ENCODE data around the gene ACO2. TPM values are rescaled to one million over a fixed set of nuclear protein-coding genes. Genes with fewer than 3 reads are reported as not detected.
"Not testable (repeated sequence)": the region's sequence is repeated elsewhere in the genome, so short reads cannot be mapped to it uniquely, and the experiment has no call there.

Gene ACO2
- total RNA-seq, 4 donors from 2014 or later = 164 to 351 (median 255) TPM

GRCh38 chr22:41447435-41448188 lies 21.3 kb upstream of the ACO2 start:
- Histone ChIP-seq H3K27ac (peak overlapping the region; percentile 100), H3K27me3 (no peaks in the 10 kb centered on the region), H3K4me3 (peak overlapping the region; percentile 77 to 97 (median 87)), H3K4me1 (peaks cover 10 to 17% (median 15%) of the 10 kb centered on the region in 4 donors), H3K36me3 (peaks cover 0 to 5% (median 0%) of the 10 kb centered on the region in 4 donors), H3K9me3 (no peaks in the 10 kb centered on the region)
- TF ChIP-seq POLR2AphosphoS5 (IDR thresholded peaks at IDR 0.05) (peak; percentile 6 to 65 (median 64)), POLR2A (IDR thresholded peaks at IDR 0.05) (no peak), EP300 (IDR thresholded peaks at IDR 0.05; ENCODE audit: low read depth) (no peak), CTCF (IDR thresholded peaks at IDR 0.05) (no peak)
- intact Hi-C loops (cut with DNase I; ENCODE audit: low total_unique reads) (no loop called here), in situ Hi-C loops (cut with MboI; ENCODE audit: low pct_ligation_motif_present in 1 of 4, low pct_unique_long_range_greater_than_20kb in 1 of 4, low sequenced_read_pairs in 3 of 4) (no loop called here)
- peak; percentile 69 for DNase-seq
- WGBS, 2 donors (ENCODE audit: low coverage in 1 of 2) = 0% methylated on average over 42 of the region's 63 CpGs; no CpG with 5 or more reads in 1 of the 2 donors

GRCh38 chr22:41448189-41448808 lies 20.6 kb upstream of the ACO2 start:
- H3K27me3 ChIP-seq = no peaks in the 10 kb centered on the region
- no peaks in the 10 kb centered on the region for H3K9me3 ChIP-seq
- no peaks in the 10 kb centered on the region for H3K36me3 ChIP-seq
- TF ChIP-seq CTCF (IDR thresholded peaks at IDR 0.05) (no peak), POLR2AphosphoS5 (IDR thresholded peaks at IDR 0.05) (peak; percentile 92 to 96 (median 96)), POLR2A (IDR thresholded peaks at IDR 0.05) (peak; percentile 89), EP300 (IDR thresholded peaks at IDR 0.05; ENCODE audit: low read depth) (peak; percentile 81)
- in situ Hi-C loops (cut with MboI; ENCODE audit: low pct_ligation_motif_present in 1 of 4, low pct_unique_long_range_greater_than_20kb in 1 of 4, low sequenced_read_pairs in 3 of 4) (no loop called here), intact Hi-C loops (cut with DNase I; ENCODE audit: low total_unique reads) (no loop called here)
- peak overlapping the region; percentile 77 to 97 (median 87) for H3K4me3 ChIP-seq
- peak overlapping the region; percentile 100 for H3K27ac ChIP-seq
- H3K4me1 ChIP-seq = peaks cover 3 to 10% (median 8%) of the 10 kb centered on the region in 4 donors
- peak; percentile 95 for DNase-seq
- WGBS, 2 donors (ENCODE audit: low coverage in 1 of 2) = 1% methylated on average over 28 of the region's 28 CpGs; no CpG with 5 or more reads in 1 of the 2 donors

- Histone ChIP-seq H3K4me3 (no peak overlapping the region), H3K4me1 (no peaks in the 10 kb centered on the region), H3K27ac (peak overlapping the region in 1 of 4 donors; percentile 7), H3K9me3 (no peaks in the 10 kb centered on the region), H3K36me3 (peaks cover 0 to 44% (median 20%) of the 10 kb centered on the region in 4 donors), H3K27me3 (no peaks in the 10 kb centered on the region)
- 79 to 83% methylated on average over 4 to 7 of the region's 7 CpGs for WGBS, 2 donors (ENCODE audit: low coverage in 1 of 2)
- DNase-seq = no peak
- intact Hi-C loops (cut with DNase I; ENCODE audit: low total_unique reads) (no loop called here), in situ Hi-C loops (cut with MboI; ENCODE audit: low pct_ligation_motif_present in 1 of 4, low pct_unique_long_range_greater_than_20kb in 1 of 4, low sequenced_read_pairs in 3 of 4) (no loop called here)
- TF ChIP-seq POLR2AphosphoS5 (IDR thresholded peaks at IDR 0.05) = no peak
- TF ChIP-seq POLR2A (IDR thresholded peaks at IDR 0.05) = no peak
- no peak for TF ChIP-seq CTCF (IDR thresholded peaks at IDR 0.05)
- no peak for TF ChIP-seq EP300 (IDR thresholded peaks at IDR 0.05; ENCODE audit: low read depth)
Observed at GRCh38 chr22:41458161-41458728, 10.7 kb upstream of the ACO2 start.

GRCh38 chr22:41459431-41459830 lies 9.5 kb upstream of the ACO2 start:
- Histone ChIP-seq H3K27me3 (no peaks in the 10 kb centered on the region), H3K4me3 (no peak overlapping the region), H3K36me3 (peaks cover 0 to 52% (median 24%) of the 10 kb centered on the region in 4 donors), H3K9me3 (no peaks in the 10 kb centered on the region), H3K27ac (no peak overlapping the region), H3K4me1 (no peaks in the 10 kb centered on the region)
- WGBS, 2 donors (ENCODE audit: low coverage in 1 of 2) = 22 to 32% methylated on average over 1 of the region's 1 CpG
- no peak for DNase-seq
- in situ Hi-C loops (cut with MboI; ENCODE audit: low pct_ligation_motif_present in 1 of 4, low pct_unique_long_range_greater_than_20kb in 1 of 4, low sequenced_read_pairs in 3 of 4) (no loop called here), intact Hi-C loops (cut with DNase I; ENCODE audit: low total_unique reads) (no loop called here)
- TF ChIP-seq POLR2AphosphoS5 (IDR thresholded peaks at IDR 0.05) = no peak
- TF ChIP-seq POLR2A (IDR thresholded peaks at IDR 0.05) = no peak
- no peak for TF ChIP-seq CTCF (IDR thresholded peaks at IDR 0.05)
- TF ChIP-seq EP300 (IDR thresholded peaks at IDR 0.05; ENCODE audit: low read depth) = no peak

- H3K27ac ChIP-seq; intact Hi-C loops (cut with DNase I; ENCODE audit: low total_unique reads); DNase-seq; H3K4me1 ChIP-seq; H3K4me3 ChIP-seq; in situ Hi-C loops (cut with MboI; ENCODE audit: low pct_ligation_motif_present in 1 of 4, low pct_unique_long_range_greater_than_20kb in 1 of 4, low sequenced_read_pairs in 3 of 4); H3K9me3 ChIP-seq; H3K27me3 ChIP-seq: not testable (repeated sequence)
- peaks cover 0 to 59% (median 27%) of the 10 kb centered on the region in 4 donors for H3K36me3 ChIP-seq
- 72 to 75% methylated on average over 3 to 5 of the region's 5 CpGs for WGBS, 2 donors (ENCODE audit: low coverage in 1 of 2)
Observed at GRCh38 chr22:41460071-41460470, 8.8 kb upstream of the ACO2 start.
